ENCODE results near the gene ATM.

GRCh38 chr11:108241330-108242037, 18.6 kb downstream of the ATM start:
- TF ChIP-seq ZFP3 (CRISPR knock-in tag; IDR thresholded peaks at IDR 0.05), result no peak
- TF ChIP-seq BACH2 (CRISPR knock-in tag; IDR thresholded peaks at IDR 0.05; ENCODE audit: borderline replicate concordance), result no peak
- no peak for TF ChIP-seq PATZ1 (CRISPR knock-in tag; IDR thresholded peaks at IDR 0.05; ENCODE audit: borderline replicate concordance)
- TF ChIP-seq ESRRG (CRISPR knock-in tag; IDR thresholded peaks at IDR 0.05), result no peak
- no peak for TF ChIP-seq CSDC2 (CRISPR knock-in tag; IDR thresholded peaks at IDR 0.05)

Data from SK-N-SH treated with all-trans-retinoic acid at 6 μM for 48 hours (cell line).